Naive B cell (primary cell): ENCODE results near the gene ATF6. TPM values are rescaled to one million over a fixed set of nuclear protein-coding genes. Genes with fewer than 3 reads are reported as not detected.

Source experiments
- ATAC-seq, 2 donors: fragments of 150-1000 bp; cut with Tn5 transposase; 2 replicates each; pipeline ENCODE4 v1.10.0; 2021; ENCODE audit warnings: low read depth in 2 of 2, mild to moderate bottlenecking in 2 of 2, moderate library complexity in 2 of 2
- DNase-seq: peaks from one replicate; pipeline ENCODE4 v3.0.0; 2022
- H3K27ac Mint-ChIP-seq, 6 donors: one replicate each; pipeline ENCODE4 v1.8.0; 2020 to 2022; ENCODE audit warnings: mild to moderate bottlenecking in 6 of 6, mixed read lengths in 6 of 6, moderate library complexity in 5 of 6, inconsistent platforms in 2 of 6
- H3K27me3 Mint-ChIP-seq, 3 donors: one replicate each; pipeline ENCODE4 v1.8.0; 2021 to 2022; ENCODE audit warnings: mixed read lengths in 3 of 3, mild to moderate bottlenecking in 1 of 3
- H3K36me3 Mint-ChIP-seq, 2 donors: one replicate each; pipeline ENCODE4 v1.8.0; 2020 to 2022; ENCODE audit warnings: mixed read lengths in 2 of 2, inconsistent platforms in 1 of 2, mild to moderate bottlenecking in 1 of 2
- H3K4me1 Mint-ChIP-seq, 3 donors: one replicate each; pipeline ENCODE4 v1.8.0; 2020 to 2022; ENCODE audit warnings: mixed read lengths in 3 of 3, inconsistent platforms in 1 of 3, mild to moderate bottlenecking in 1 of 3, moderate library complexity in 1 of 3
- H3K4me3 Mint-ChIP-seq, 8 donors: one replicate each; pipeline ENCODE4 v1.8.0; 2020 to 2022; ENCODE audit warnings: mild to moderate bottlenecking in 8 of 8, mixed read lengths in 8 of 8, moderate library complexity in 8 of 8, inconsistent platforms in 2 of 8
- H3K9me3 Mint-ChIP-seq, 7 donors: one replicate each; pipeline ENCODE4 v1.8.0; 2020 to 2022; ENCODE audit warnings: mixed read lengths in 7 of 7, mild to moderate bottlenecking in 5 of 7, inconsistent platforms in 2 of 7, moderate library complexity in 1 of 7
- polyA plus RNA-seq, 6 donors: library from polyadenylated mRNA; unstranded; fragments of 300-500 nt; fragmentation: Illumina TruSeq; gene quantifications; one replicate each; pipeline ENCODE4 v1.2.3, GENCODE V29; 2021; ENCODE audit warnings: low read depth in 6 of 6

ATF6 gene
- polyA plus RNA-seq, 6 donors from 2014 or later = 12.0 to 15.3 (median 14.3) TPM

- H3K36me3 Mint-ChIP-seq = peaks cover 0 to 13% of the 10 kb centered on the region in 2 donors
- H3K4me1 Mint-ChIP-seq = peaks cover 7 to 11% (median 9%) of the 10 kb centered on the region in 3 donors
- H3K27me3 Mint-ChIP-seq = no peaks in the 10 kb centered on the region
- ATAC-seq (no peak), DNase-seq (no peak)
- H3K9me3 Mint-ChIP-seq = no peaks in the 10 kb centered on the region
- H3K4me3 Mint-ChIP-seq = no peak overlapping the region
- peak overlapping the region in 1 of 6 donors; percentile 12 for H3K27ac Mint-ChIP-seq
Measured at GRCh38 chr1:161950377-161950776, 184.3 kb downstream of the ATF6 start.

GRCh38 chr1:161951646-161952045 lies 185.5 kb downstream of the ATF6 start:
- H3K27me3 Mint-ChIP-seq = no peaks in the 10 kb centered on the region
- H3K27ac Mint-ChIP-seq = no peak overlapping the region
- H3K9me3 Mint-ChIP-seq = no peaks in the 10 kb centered on the region
- no peak overlapping the region for H3K4me3 Mint-ChIP-seq
- H3K4me1 Mint-ChIP-seq = peaks cover 7 to 11% (median 9%) of the 10 kb centered on the region in 3 donors
- DNase-seq (no peak), ATAC-seq (no peak)
- H3K36me3 Mint-ChIP-seq = peaks cover 0 to 5% of the 10 kb centered on the region in 2 donors

GRCh38 chr1:161952607-161953172 lies 186.6 kb downstream of the ATF6 start:
- Mint-ChIP-seq H3K9me3 (no peaks in the 10 kb centered on the region), H3K27me3 (no peaks in the 10 kb centered on the region), H3K4me3 (no peak overlapping the region), H3K4me1 (peaks cover 7 to 11% (median 9%) of the 10 kb centered on the region in 3 donors), H3K27ac (peak overlapping the region in 1 of 6 donors; percentile 78), H3K36me3 (no peaks in the 10 kb centered on the region)
- DNase-seq (no peak), ATAC-seq (no peak)

GRCh38 chr1:161953256-161953920 lies 187.3 kb downstream of the ATF6 start:
- H3K36me3 Mint-ChIP-seq = peaks cover 2% of the 10 kb centered on the region in 2 donors
- ATAC-seq (no peak), DNase-seq (no peak)
- H3K27me3 Mint-ChIP-seq = no peaks in the 10 kb centered on the region
- H3K27ac Mint-ChIP-seq = peak overlapping the region in 3 of 6 donors; percentile 12 to 40 (median 29)
- H3K9me3 Mint-ChIP-seq = no peaks in the 10 kb centered on the region
- peaks cover 6 to 11% (median 7%) of the 10 kb centered on the region in 3 donors for H3K4me1 Mint-ChIP-seq
- H3K4me3 Mint-ChIP-seq = no peak overlapping the region

- H3K36me3 Mint-ChIP-seq = peaks cover 8 to 9% of the 10 kb centered on the region in 2 donors
- H3K4me1 Mint-ChIP-seq = peaks cover 6 to 11% (median 7%) of the 10 kb centered on the region in 3 donors
- H3K4me3 Mint-ChIP-seq = peak overlapping the region in 1 of 8 donors; percentile 54
- no peak for DNase-seq
- H3K27ac Mint-ChIP-seq = peak overlapping the region in 3 of 6 donors; percentile 9 to 26 (median 22)
- no peaks in the 10 kb centered on the region for H3K27me3 Mint-ChIP-seq
- no peak for ATAC-seq
- no peaks in the 10 kb centered on the region for H3K9me3 Mint-ChIP-seq
Measured at GRCh38 chr1:161954050-161954449, 187.9 kb downstream of the ATF6 start.

- peaks cover 9 to 12% of the 10 kb centered on the region in 2 donors for H3K36me3 Mint-ChIP-seq
- H3K27ac Mint-ChIP-seq = peak overlapping the region in 1 of 6 donors; percentile 41
- no peak overlapping the region for H3K4me3 Mint-ChIP-seq
- no peaks in the 10 kb centered on the region for H3K27me3 Mint-ChIP-seq
- ATAC-seq (no peak), DNase-seq (no peak)
- H3K4me1 Mint-ChIP-seq = peaks cover 6 to 11% (median 7%) of the 10 kb centered on the region in 3 donors
- H3K9me3 Mint-ChIP-seq = no peaks in the 10 kb centered on the region
Measured at GRCh38 chr1:161954466-161954865, 188.3 kb downstream of the ATF6 start.

- ATAC-seq = no peak
- H3K9me3 Mint-ChIP-seq = no peaks in the 10 kb centered on the region
- H3K36me3 Mint-ChIP-seq = peaks cover 12 to 14% of the 10 kb centered on the region in 2 donors
- peak overlapping the region in 1 of 6 donors; percentile 68 for H3K27ac Mint-ChIP-seq
- DNase-seq = no peak
- H3K4me3 Mint-ChIP-seq = no peak overlapping the region
- no peaks in the 10 kb centered on the region for H3K27me3 Mint-ChIP-seq
- H3K4me1 Mint-ChIP-seq = peaks cover 7 to 11% (median 7%) of the 10 kb centered on the region in 3 donors
Measured at GRCh38 chr1:161955606-161956005, 189.5 kb downstream of the ATF6 start.

- peaks cover 12 to 17% of the 10 kb centered on the region in 2 donors for H3K36me3 Mint-ChIP-seq
- H3K9me3 Mint-ChIP-seq = no peaks in the 10 kb centered on the region
- ATAC-seq (no peak), DNase-seq (no peak)
- no peak overlapping the region for H3K4me3 Mint-ChIP-seq
- H3K4me1 Mint-ChIP-seq = peaks cover 7 to 14% (median 12%) of the 10 kb centered on the region in 3 donors
- no peak overlapping the region for H3K27ac Mint-ChIP-seq
- H3K27me3 Mint-ChIP-seq = no peaks in the 10 kb centered on the region
Measured at GRCh38 chr1:161956097-161956496, 190.0 kb downstream of the ATF6 start.

GRCh38 chr1:161956930-161957329 lies 190.8 kb downstream of the ATF6 start:
- peaks cover 7 to 13% (median 12%) of the 10 kb centered on the region in 3 donors for H3K4me1 Mint-ChIP-seq
- no peak overlapping the region for H3K4me3 Mint-ChIP-seq
- no peaks in the 10 kb centered on the region for H3K27me3 Mint-ChIP-seq
- H3K36me3 Mint-ChIP-seq = peaks cover 12 to 21% of the 10 kb centered on the region in 2 donors
- no peaks in the 10 kb centered on the region for H3K9me3 Mint-ChIP-seq
- DNase-seq = no peak
- ATAC-seq = no peak
- no peak overlapping the region for H3K27ac Mint-ChIP-seq

- no peak overlapping the region for H3K4me3 Mint-ChIP-seq
- ATAC-seq = no peak
- no peak for DNase-seq
- H3K4me1 Mint-ChIP-seq = peaks cover 5 to 11% (median 8%) of the 10 kb centered on the region in 3 donors
- H3K27ac Mint-ChIP-seq = no peak overlapping the region
- no peaks in the 10 kb centered on the region for H3K9me3 Mint-ChIP-seq
- peaks cover 12 to 25% of the 10 kb centered on the region in 2 donors for H3K36me3 Mint-ChIP-seq
- no peaks in the 10 kb centered on the region for H3K27me3 Mint-ChIP-seq
Measured at GRCh38 chr1:161958425-161958824, 192.3 kb downstream of the ATF6 start.

- DNase-seq (no peak), ATAC-seq (no peak)
- H3K9me3 Mint-ChIP-seq = no peaks in the 10 kb centered on the region
- no peaks in the 10 kb centered on the region for H3K27me3 Mint-ChIP-seq
- peaks cover 20 to 27% of the 10 kb centered on the region in 2 donors for H3K36me3 Mint-ChIP-seq
- no peak overlapping the region for H3K27ac Mint-ChIP-seq
- H3K4me1 Mint-ChIP-seq = peaks cover 4 to 11% (median 5%) of the 10 kb centered on the region in 3 donors
- peak overlapping the region in 4 of 8 donors; percentile 29 to 75 (median 50) for H3K4me3 Mint-ChIP-seq
Measured at GRCh38 chr1:161962091-161962887, 196.2 kb downstream of the ATF6 start.

- Mint-ChIP-seq H3K27ac (no peak overlapping the region), H3K9me3 (no peaks in the 10 kb centered on the region), H3K27me3 (no peaks in the 10 kb centered on the region), H3K4me1 (peaks cover 5 to 11% (median 6%) of the 10 kb centered on the region in 3 donors), H3K36me3 (peaks cover 13 to 14% of the 10 kb centered on the region in 2 donors), H3K4me3 (no peak overlapping the region)
- no peak for ATAC-seq
- DNase-seq = no peak
Measured at GRCh38 chr1:161966067-161966466, 199.9 kb downstream of the ATF6 start.

GRCh38 chr1:161970036-161970435 lies 203.9 kb downstream of the ATF6 start:
- ATAC-seq (no peak), DNase-seq (no peak)
- Mint-ChIP-seq H3K9me3 (no peaks in the 10 kb centered on the region), H3K4me1 (peaks cover 0 to 16% (median 0%) of the 10 kb centered on the region in 3 donors), H3K4me3 (no peak overlapping the region), H3K27ac (peak overlapping the region in 1 of 6 donors; percentile 52), H3K27me3 (no peaks in the 10 kb centered on the region), H3K36me3 (peaks cover 5 to 14% of the 10 kb centered on the region in 2 donors)
